HG02852 (cell line): ENCODE results near the gene GCFC2.
A peak's percentile ranks its signal among the peaks of the same experiment; 100 is the strongest.

Experiments
- ATAC-seq: cut with Tn5 transposase; IDR thresholded peaks from one replicate; pipeline ENCODE4 v1.9.1; 2021; ENCODE audit warnings: mild to moderate bottlenecking, moderate library complexity; ENCODE audit not compliant: unreplicated experiment

Gene GCFC2

DNA sequence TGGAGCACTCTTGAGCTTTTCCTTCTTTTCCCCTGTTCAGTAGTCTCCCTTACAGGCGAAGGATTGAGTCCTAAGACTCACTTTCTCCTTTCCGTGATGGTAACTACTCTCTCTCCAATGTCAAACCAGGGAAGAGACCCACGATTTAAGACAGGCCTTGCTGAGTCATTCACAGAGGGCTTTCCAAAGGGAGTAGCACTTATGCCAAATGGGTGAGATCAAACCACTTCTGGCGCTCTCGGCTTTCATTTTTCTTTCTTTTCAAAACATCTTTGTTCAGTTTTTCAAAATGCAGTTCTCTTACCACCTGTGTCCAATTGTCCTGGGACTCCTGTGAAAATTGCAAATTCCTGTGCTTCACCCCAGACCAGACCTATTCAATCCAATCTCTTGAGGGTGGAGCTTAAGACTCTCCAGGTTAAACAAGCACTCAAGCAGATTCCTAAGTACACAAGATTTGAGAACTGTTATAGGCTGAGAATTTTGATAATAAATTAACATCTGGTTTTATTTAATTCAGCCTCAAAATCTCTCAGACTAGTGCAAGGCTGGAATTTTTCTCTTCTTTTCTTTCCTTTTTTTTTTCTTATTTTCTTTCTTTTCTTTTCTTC is 78.5 kb downstream of the GCFC2 start:
- no peak for ATAC-seq

GRCh38 chr2:75627902-75628504 is 82.7 kb downstream of the GCFC2 start:
- ATAC-seq, result peak; percentile 91

DNA sequence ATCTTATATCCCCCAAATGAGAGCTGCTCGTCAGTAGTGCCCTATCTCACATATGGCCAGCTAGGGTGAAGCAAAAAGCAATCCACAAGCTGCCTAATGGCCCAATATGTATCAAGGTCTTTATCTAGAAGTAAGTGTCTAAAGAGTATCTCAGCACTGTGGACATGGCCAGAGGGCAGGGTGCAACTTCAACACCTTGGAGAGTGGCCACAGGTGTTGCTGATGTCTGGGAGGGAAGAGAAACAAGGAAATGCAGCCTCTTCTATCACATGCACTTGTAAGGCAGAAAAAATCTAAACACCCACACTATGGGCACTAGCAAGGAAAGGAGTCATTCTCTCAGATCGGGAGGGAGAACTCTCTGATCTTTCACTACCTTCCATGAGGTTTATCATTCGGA is 87.8 kb downstream of the GCFC2 start:
- ATAC-seq, result no peak

GRCh38 chr2:75622500-75622899 is 88.2 kb downstream of the GCFC2 start:
- no peak for ATAC-seq

DNA sequence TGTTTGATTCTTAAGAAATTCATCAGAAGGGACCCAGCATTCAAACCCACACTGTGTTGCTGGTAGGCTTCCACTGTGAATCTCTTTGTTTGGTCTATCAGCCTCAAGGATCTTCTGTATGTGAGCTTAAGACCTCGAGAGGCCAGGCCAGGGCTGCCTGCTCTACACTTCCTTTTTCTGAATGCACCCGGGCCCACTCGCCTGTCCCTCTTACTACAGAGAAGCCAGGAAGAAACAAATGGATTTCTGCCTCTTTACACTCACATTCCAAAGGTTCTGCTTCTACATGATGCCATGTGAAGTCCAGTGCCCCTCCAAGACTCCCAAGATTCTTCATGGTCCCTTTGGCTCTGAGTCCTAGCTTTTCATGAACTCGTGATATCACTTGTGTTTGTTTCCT is 89.5 kb downstream of the GCFC2 start:
- no peak for ATAC-seq

GRCh38 chr2:75619956-75620740 is 90.6 kb downstream of the GCFC2 start:
- no peak for ATAC-seq

DNA sequence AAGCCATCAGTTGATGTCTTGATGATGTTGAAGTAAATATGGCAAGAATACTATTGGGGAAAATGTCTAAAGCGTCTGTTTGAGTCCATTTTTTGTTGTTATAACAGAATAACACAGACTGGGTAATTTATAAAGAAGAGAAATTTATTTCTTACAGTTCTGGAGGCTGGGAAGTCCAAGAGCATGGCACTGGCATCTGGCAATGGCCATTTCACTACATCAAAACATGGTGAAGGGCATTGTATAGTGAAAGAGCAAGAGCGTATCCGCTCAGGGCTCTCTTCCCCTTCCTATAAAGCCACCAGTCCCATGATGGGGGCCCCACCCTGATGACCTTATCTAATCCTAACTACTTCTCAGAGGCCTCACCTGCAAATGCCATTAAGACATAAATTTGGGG is 93.8 kb downstream of the GCFC2 start:
- ATAC-seq, result no peak

DNA sequence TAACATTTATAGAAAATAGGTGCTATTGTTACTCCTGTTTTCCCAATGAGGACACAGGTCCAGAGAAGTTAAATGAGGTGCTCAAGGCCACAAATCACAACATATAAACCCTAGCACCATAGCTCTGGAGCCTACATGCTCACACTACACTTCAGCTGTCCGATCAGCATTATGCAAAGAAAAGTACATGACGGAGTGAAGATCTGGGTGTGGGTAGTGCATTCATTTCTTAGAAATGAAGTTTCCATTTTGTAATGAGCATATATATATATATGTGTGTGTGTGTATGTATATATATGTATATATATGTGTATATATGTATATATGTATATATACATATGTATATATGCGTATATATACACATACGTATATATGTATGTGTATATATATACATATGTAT is 94.3 kb downstream of the GCFC2 start:
- no peak for ATAC-seq

DNA sequence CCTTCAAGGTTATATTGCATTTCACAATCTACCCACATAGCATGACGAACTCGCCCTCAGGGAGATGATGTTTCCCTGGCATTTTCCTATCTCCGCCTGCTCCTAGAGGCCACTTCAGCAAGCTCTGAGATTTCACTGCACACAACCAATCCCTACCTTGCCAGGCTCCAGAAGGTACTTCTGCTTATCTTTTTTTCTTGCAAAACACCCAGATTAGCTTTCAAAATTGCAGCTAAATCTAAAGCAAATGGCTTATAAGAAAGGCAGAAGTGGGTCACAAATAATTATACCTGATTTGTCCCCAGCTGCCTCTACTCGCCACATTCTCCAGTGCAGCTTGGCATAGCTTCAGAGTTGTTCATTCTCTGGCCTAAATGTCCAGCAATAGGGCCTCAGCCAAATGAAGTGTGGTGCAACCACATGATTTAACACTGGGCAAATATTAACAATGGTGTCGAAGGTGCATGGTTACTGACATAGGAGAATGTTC is 96.5 kb downstream of the GCFC2 start:
- ATAC-seq, result no peak

DNA sequence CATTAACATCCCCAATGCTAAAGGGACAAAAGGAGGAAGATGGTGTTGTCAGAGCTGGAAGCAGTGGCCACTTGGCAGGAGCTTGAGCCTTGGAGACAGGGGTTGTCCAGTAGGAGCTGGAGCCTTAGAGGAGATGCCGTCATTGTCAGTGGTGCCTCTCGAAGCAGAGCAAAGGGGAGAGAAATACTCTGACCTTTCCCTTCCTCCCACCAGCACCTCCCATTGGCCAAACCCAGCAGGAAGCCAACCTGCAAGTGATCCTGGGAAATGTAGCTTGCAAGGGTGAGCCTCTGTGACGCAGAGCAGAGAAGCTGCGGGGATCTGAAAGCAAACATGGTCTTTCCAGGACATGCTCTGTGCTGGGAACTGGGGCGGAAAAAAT is 97.9 kb downstream of the GCFC2 start:
- no peak for ATAC-seq
